MM.1S (cell line): ENCODE measurements around the gene PADI6.

ENCODE experiments used
- DNase-seq: peaks from one replicate; pipeline ENCODE4 v3.0.0-alpha.2; 2015
- H2AFZ ChIP-seq: fragments of 300-600 bp; sonication (generic); 2 replicates; pipeline ENCODE4 v1.6.0; 2016; ENCODE audit warnings: antibody characterized with exemption, low read length
- H3F3A ChIP-seq: fragments of 300-600 bp; sonication (generic); 2 replicates; pipeline ENCODE4 v1.6.1; 2016; ENCODE audit warnings: mild to moderate bottlenecking, antibody characterized with exemption, low read length, moderate library complexity, mixed read lengths; ENCODE audit not compliant: insufficient read depth
- H3K27ac ChIP-seq: fragments of 300-600 bp; sonication (generic); 2 replicates; pipeline ENCODE4 v1.5.1; 2016; ENCODE audit warnings: mild to moderate bottlenecking, low read length
- H3K27me3 ChIP-seq: fragments of 300-600 bp; sonication (generic); replicated peaks from 2 replicates; pipeline ENCODE4 v1.6.0; 2016; ENCODE audit warnings: low read length; ENCODE audit not compliant: insufficient read depth
- H3K36me3 ChIP-seq: fragments of 300-600 bp; sonication (generic); replicated peaks from 2 replicates; pipeline ENCODE4 v1.6.1; 2016; ENCODE audit warnings: mild to moderate bottlenecking, low read length, mixed read lengths; ENCODE audit not compliant: insufficient read depth
- H3K4me1 ChIP-seq: fragments of 300-600 bp; sonication (generic); 2 replicates; pipeline ENCODE4 v1.6.1; 2016; ENCODE audit warnings: low read length, mixed read lengths
- H3K4me2 ChIP-seq: fragments of 300-600 bp; sonication (generic); 2 replicates; pipeline ENCODE4 v1.6.0; 2016; ENCODE audit warnings: low read depth, low read length
- H3K4me3 ChIP-seq: fragments of 300-600 bp; sonication (generic); 2 replicates; pipeline ENCODE4 v1.5.1; 2016; ENCODE audit warnings: low read length, mixed read lengths
- H3K79me2 ChIP-seq: fragments of 300-600 bp; sonication (generic); 2 replicates; pipeline ENCODE4 v1.6.1; 2016; ENCODE audit warnings: mixed run types, low read length, mixed read lengths
- H3K9ac ChIP-seq: fragments of 300-600 bp; sonication (generic); 2 replicates; pipeline ENCODE4 v1.6.1; 2016; ENCODE audit warnings: low read length, mixed read lengths
- H3K9me2 ChIP-seq: fragments of 300-600 bp; sonication (generic); replicated peaks from 2 replicates; pipeline ENCODE4 v1.6.1; 2016; ENCODE audit warnings: mild to moderate bottlenecking, low read length, mixed read lengths; ENCODE audit not compliant: insufficient read depth
- H3K9me3 ChIP-seq: fragments of 300-600 bp; sonication (generic); replicated peaks from 2 replicates; pipeline ENCODE4 v1.6.1; 2016; ENCODE audit warnings: mild to moderate bottlenecking, low read length, mixed read lengths; ENCODE audit not compliant: insufficient read depth
- H4K20me1 ChIP-seq: fragments of 300-600 bp; sonication (generic); 2 replicates; pipeline ENCODE4 v1.6.1; 2016; ENCODE audit warnings: mild to moderate bottlenecking, low read length, moderate library complexity, mixed read lengths; ENCODE audit not compliant: insufficient read depth
- EZH2 ChIP-seq: fragments of 300-600 bp; sonication (generic); optimal IDR thresholded peaks from 2 replicates; pipeline ENCODE3; 2017; ENCODE audit warnings: low read depth, mild to moderate bottlenecking, antibody characterized with exemption, low read length, mixed read lengths
- EZH2phosphoT487 ChIP-seq: fragments of 300-600 bp; sonication (generic); IDR thresholded peaks from 2 replicates; pipeline ENCODE4 v1.6.1; 2018; ENCODE audit warnings: antibody characterized with exemption, low read length
- TF ChIP-seq, protein P1 (sequence below): fragments of 300-600 bp; sonication (generic); IDR thresholded peaks from 2 replicates; pipeline ENCODE4 v1.5.1; 2016; ENCODE audit warnings: antibody characterized with exemption, low read length, mixed read lengths

The PADI6 gene

DNA sequence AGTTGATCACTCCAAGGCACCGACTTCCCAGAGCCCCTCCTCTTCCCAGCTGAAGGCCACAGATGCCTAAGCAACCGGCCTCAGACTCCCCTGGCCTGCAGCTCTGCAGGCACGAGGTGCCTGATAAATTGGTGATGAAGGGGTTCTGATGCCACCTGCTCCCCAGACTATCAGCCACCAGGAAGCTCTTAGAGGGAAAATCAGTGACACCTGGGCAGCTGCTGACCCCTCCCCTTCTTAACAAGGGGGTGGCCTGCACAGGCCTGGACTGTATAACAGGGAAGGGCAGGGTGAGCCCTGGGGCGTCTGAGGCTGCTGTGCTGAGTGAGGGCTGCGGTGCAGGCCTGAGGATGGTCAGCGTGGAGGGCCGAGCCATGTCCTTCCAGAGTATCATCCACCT is at the start of gene PADI6:
Gene PADI6 (plus strand): TSS at position 301 of the 400 bp plus-strand sequence. CDS start 50 bp downstream, at position 351.
- Histone ChIP-seq H3K4me3 (no peak within 1 kb of the TSS), H3K4me2 (no peak within 1 kb of the TSS), H3K9ac (no peak within 1 kb of the TSS), H3K27ac (no peak within 1 kb of the TSS), H3K27me3 (peaks cover 94% of the 10 kb centered on the region), H3K9me3 (no peaks in the 10 kb centered on the region), H3F3A (no peaks in the 10 kb centered on the region), H3K79me2 (no peaks in the 10 kb centered on the region), H3K4me1 (no peaks in the 10 kb centered on the region), H4K20me1 (no peaks in the 10 kb centered on the region), H3K36me3 (no peaks in the 10 kb centered on the region), H2AFZ (no peak within 1 kb of the TSS), H3K9me2 (no peaks in the 10 kb centered on the region)
- no peak for TF ChIP-seq EZH2
- no peak for TF ChIP-seq EZH2phosphoT487
- no peak for DNase-seq

- no peaks in the 10 kb centered on the region for H3K79me2 ChIP-seq
- DNase-seq = no peak
- H3K9ac ChIP-seq = no peak overlapping the region
- no peaks in the 10 kb centered on the region for H3K9me2 ChIP-seq
- no peak overlapping the region for H3K4me3 ChIP-seq
- H3K36me3 ChIP-seq = no peaks in the 10 kb centered on the region
- no peaks in the 10 kb centered on the region for H4K20me1 ChIP-seq
- H3F3A ChIP-seq = no peaks in the 10 kb centered on the region
- no peak overlapping the region for H3K27ac ChIP-seq
- no peak overlapping the region for H3K4me2 ChIP-seq
- no peak overlapping the region for H2AFZ ChIP-seq
- peaks cover 88% of the 10 kb centered on the region for H3K27me3 ChIP-seq
- H3K9me3 ChIP-seq = no peaks in the 10 kb centered on the region
- TF ChIP-seq, protein P1, sequence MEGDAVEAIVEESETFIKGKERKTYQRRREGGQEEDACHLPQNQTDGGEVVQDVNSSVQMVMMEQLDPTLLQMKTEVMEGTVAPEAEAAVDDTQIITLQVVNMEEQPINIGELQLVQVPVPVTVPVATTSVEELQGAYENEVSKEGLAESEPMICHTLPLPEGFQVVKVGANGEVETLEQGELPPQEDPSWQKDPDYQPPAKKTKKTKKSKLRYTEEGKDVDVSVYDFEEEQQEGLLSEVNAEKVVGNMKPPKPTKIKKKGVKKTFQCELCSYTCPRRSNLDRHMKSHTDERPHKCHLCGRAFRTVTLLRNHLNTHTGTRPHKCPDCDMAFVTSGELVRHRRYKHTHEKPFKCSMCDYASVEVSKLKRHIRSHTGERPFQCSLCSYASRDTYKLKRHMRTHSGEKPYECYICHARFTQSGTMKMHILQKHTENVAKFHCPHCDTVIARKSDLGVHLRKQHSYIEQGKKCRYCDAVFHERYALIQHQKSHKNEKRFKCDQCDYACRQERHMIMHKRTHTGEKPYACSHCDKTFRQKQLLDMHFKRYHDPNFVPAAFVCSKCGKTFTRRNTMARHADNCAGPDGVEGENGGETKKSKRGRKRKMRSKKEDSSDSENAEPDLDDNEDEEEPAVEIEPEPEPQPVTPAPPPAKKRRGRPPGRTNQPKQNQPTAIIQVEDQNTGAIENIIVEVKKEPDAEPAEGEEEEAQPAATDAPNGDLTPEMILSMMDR = no peak
- TF ChIP-seq EZH2phosphoT487 (no peak), EZH2 (no peak)
- H3K4me1 ChIP-seq = no peaks in the 10 kb centered on the region
Measured at GRCh38 chr1:17328855-17329254, 43.1 kb upstream of the PADI6 start.

DNA sequence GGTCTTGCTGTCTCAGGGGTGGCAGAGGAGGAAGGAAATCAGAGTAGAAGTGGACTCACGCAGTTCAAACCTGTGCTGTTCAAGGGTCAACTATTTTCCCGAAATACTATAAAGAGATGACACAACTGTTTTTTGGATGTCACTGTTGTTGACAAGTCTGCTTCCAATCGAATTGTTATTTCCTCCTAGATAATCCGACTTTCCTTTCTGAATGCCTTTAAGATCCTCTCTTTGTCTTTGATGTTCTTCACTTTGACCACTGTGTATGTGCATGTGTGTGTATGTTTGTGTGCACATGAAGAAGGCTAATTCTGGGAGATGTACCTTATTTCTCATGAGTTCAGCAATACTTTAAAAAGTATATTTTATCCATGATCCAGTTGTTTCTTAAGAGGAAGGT is 42.4 kb upstream of the PADI6 start:
- H3K4me1 ChIP-seq = no peaks in the 10 kb centered on the region
- no peak overlapping the region for H3K9ac ChIP-seq
- TF ChIP-seq EZH2 (no peak), EZH2phosphoT487 (no peak)
- TF ChIP-seq, protein P1 = no peak
- H4K20me1 ChIP-seq = no peaks in the 10 kb centered on the region
- H3K27me3 ChIP-seq = peaks cover 88% of the 10 kb centered on the region
- no peaks in the 10 kb centered on the region for H3K36me3 ChIP-seq
- no peaks in the 10 kb centered on the region for H3K9me3 ChIP-seq
- no peaks in the 10 kb centered on the region for H3K9me2 ChIP-seq
- H3K79me2 ChIP-seq = no peaks in the 10 kb centered on the region
- H3K4me2 ChIP-seq = no peak overlapping the region
- H3K4me3 ChIP-seq = no peak overlapping the region
- no peak for DNase-seq
- no peak overlapping the region for H2AFZ ChIP-seq
- H3K27ac ChIP-seq = no peak overlapping the region
- H3F3A ChIP-seq = no peaks in the 10 kb centered on the region

DNA sequence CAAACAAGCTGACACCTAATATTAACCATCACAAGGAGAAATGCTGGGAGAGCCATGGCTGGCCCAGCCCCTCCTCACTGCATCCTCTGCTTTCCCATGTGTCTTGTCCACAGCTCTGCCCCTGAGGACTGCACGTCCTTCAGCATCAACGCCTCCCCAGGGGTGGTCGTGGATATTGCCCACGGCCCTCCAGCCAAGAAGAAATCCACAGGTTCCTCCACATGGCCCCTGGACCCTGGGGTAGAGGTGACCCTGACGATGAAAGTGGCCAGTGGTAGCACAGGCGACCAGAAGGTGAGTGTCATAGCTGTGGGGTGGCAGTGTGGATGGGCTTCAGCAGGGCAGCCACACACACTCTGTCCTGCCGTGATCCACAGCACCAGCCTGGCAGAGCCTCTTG is 41.1 kb upstream of the PADI6 start:
- Histone ChIP-seq H3K79me2 (no peaks in the 10 kb centered on the region), H3K27ac (no peak overlapping the region), H3K4me1 (no peaks in the 10 kb centered on the region), H3K9me2 (no peaks in the 10 kb centered on the region), H3K9ac (no peak overlapping the region), H3K27me3 (peaks cover 88% of the 10 kb centered on the region), H2AFZ (no peak overlapping the region), H3K4me2 (no peak overlapping the region), H3F3A (no peaks in the 10 kb centered on the region), H3K9me3 (no peaks in the 10 kb centered on the region), H3K4me3 (no peak overlapping the region), H3K36me3 (no peaks in the 10 kb centered on the region), H4K20me1 (no peaks in the 10 kb centered on the region)
- DNase-seq = no peak
- TF ChIP-seq, protein P1 = no peak
- no peak for TF ChIP-seq EZH2phosphoT487
